ENCODE results near the gene ANO7.
A peak's percentile ranks its signal among the peaks of the same experiment; 100 is the strongest.

DNA sequence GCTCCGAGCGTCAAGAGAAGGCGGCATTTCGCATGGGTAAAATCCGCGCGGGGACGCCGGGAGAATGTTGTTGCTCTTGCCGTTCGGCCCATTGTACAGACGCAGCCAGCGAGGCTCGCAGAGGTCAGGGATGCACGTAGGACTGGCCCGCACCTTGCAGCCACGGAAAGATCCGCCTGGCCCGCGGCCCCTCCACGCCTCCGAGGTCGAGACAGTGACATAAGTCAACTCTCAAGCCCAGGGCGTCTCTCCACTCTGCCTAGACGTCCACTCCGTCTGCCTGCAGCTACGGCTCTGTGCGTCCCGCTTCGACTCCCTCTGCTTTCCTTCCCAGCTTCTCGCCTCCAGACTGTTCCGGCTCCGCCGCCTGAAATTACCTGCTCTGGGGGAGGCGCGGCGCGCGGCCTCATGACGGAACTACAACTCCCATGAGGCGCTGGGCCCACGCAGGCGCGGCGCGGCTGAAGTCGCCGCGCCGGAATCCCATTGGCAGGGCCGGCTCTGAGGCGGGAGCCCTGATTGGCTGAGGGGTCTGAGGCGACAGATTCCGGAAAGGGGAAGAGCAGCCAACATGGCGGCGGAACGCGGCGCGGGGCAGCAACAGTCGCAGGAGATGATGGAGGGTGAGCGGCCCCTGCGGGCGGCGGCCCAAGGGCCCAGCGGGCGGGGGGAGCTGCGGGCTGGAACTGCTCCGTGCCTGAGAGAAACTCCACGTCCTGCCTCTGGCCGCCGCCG lies 38.4 kb upstream of the ANO7 start, which contains the start of gene PPP1R7:
- TF ChIP-seq, protein P1, sequence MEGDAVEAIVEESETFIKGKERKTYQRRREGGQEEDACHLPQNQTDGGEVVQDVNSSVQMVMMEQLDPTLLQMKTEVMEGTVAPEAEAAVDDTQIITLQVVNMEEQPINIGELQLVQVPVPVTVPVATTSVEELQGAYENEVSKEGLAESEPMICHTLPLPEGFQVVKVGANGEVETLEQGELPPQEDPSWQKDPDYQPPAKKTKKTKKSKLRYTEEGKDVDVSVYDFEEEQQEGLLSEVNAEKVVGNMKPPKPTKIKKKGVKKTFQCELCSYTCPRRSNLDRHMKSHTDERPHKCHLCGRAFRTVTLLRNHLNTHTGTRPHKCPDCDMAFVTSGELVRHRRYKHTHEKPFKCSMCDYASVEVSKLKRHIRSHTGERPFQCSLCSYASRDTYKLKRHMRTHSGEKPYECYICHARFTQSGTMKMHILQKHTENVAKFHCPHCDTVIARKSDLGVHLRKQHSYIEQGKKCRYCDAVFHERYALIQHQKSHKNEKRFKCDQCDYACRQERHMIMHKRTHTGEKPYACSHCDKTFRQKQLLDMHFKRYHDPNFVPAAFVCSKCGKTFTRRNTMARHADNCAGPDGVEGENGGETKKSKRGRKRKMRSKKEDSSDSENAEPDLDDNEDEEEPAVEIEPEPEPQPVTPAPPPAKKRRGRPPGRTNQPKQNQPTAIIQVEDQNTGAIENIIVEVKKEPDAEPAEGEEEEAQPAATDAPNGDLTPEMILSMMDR (IDR thresholded peaks at IDR 0.05) = peak; percentile 72
- TF ChIP-seq EZH2 (IDR thresholded peaks at IDR 0.05; ENCODE audit: borderline replicate concordance, insufficient read depth, low read depth, low read length, poor library complexity, severe bottlenecking) = no peak

Measured in B cell (primary cell).